Activated naive CD4-positive, alpha-beta T cell treated with anti-CD3 and anti-CD28 coated beads, Interleukin-2, amount 10 ng/mL, durations not matched to agents 7 days and 5 days (primary cell): Measurements from ENCODE around the gene CCDC107.

ENCODE experiments used
- CTCF ChIA-PET: fragments of 350-600 bp; sonication (Branson Sonifier 250); formaldehyde crosslinking; loops from one replicate; lab custom pipeline; 2021; ENCODE audit warnings: antibody characterized with exemption; lab: Charles Lee
- DNase-seq: peaks from one replicate; pipeline ENCODE4 v3.0.0-alpha.2; 2020
- H3K27ac Mint-ChIP-seq: one replicate; pipeline ENCODE4 v1.8.0; 2021; ENCODE audit warnings: mild to moderate bottlenecking, moderate library complexity, mixed read lengths
- H3K27me3 Mint-ChIP-seq: one replicate; pipeline ENCODE4 v1.8.0; 2021; ENCODE audit warnings: mild to moderate bottlenecking, mixed read lengths
- H3K36me3 Mint-ChIP-seq: one replicate; pipeline ENCODE4 v1.8.0; 2021; ENCODE audit warnings: mixed read lengths
- H3K4me1 Mint-ChIP-seq: one replicate; pipeline ENCODE4 v1.8.0; 2021; ENCODE audit warnings: mixed read lengths
- H3K4me3 Mint-ChIP-seq: one replicate; pipeline ENCODE4 v1.8.0; 2021; ENCODE audit warnings: mild to moderate bottlenecking, moderate library complexity, mixed read lengths
- H3K9me3 Mint-ChIP-seq: one replicate; pipeline ENCODE4 v1.8.0; 2021; ENCODE audit warnings: mixed read lengths

Gene CCDC107

GRCh38 chr9:35674025-35674361, 15.9 kb downstream of the CCDC107 start:
- no peak overlapping the region for H3K4me3 Mint-ChIP-seq
- DNase-seq, result no peak
- peaks cover 14% of the 10 kb centered on the region for H3K4me1 Mint-ChIP-seq
- no peaks in the 10 kb centered on the region for H3K9me3 Mint-ChIP-seq
- H3K27me3 Mint-ChIP-seq, result peaks cover 65% of the 10 kb centered on the region
- CTCF ChIA-PET, result interaction anchor here (1.8 kb wide), 1 partner anchor 18 kb away, joined by 6 read pairs; no protein-coding TSS in a partner anchor
- H3K27ac Mint-ChIP-seq, result no peak overlapping the region
- no peaks in the 10 kb centered on the region for H3K36me3 Mint-ChIP-seq

- DNase-seq, result no peak
- Mint-ChIP-seq H3K4me3 (no peak overlapping the region), H3K36me3 (no peaks in the 10 kb centered on the region), H3K27me3 (peaks cover 75% of the 10 kb centered on the region), H3K27ac (no peak overlapping the region), H3K9me3 (no peaks in the 10 kb centered on the region), H3K4me1 (peaks cover 14% of the 10 kb centered on the region)
- CTCF ChIA-PET, result interaction anchor here (1.3 to 3.6 kb wide), 2 partner anchors 8 to 21 kb away, joined by 3 to 19 read pairs; no protein-coding TSS in a partner anchor
Observed at GRCh38 chr9:35675204-35675603, 17.1 kb downstream of the CCDC107 start.

- Mint-ChIP-seq H3K4me1 (peaks cover 14% of the 10 kb centered on the region), H3K9me3 (no peaks in the 10 kb centered on the region), H3K27me3 (peaks cover 81% of the 10 kb centered on the region), H3K27ac (no peak overlapping the region), H3K4me3 (no peak overlapping the region), H3K36me3 (no peaks in the 10 kb centered on the region)
- CTCF ChIA-PET, result interaction anchor here (0.7 to 3.6 kb wide), 3 partner anchors 8 to 20 kb away, joined by 3 to 19 read pairs (median 3); partner anchors contain the start of gene ARHGEF39
- DNase-seq, result peak; percentile 47
Observed at GRCh38 chr9:35675732-35676392, 17.8 kb downstream of the CCDC107 start.

- no peak overlapping the region for H3K4me3 Mint-ChIP-seq
- no peaks in the 10 kb centered on the region for H3K36me3 Mint-ChIP-seq
- H3K27me3 Mint-ChIP-seq, result peaks cover 82% of the 10 kb centered on the region
- no peak for DNase-seq
- H3K9me3 Mint-ChIP-seq, result no peaks in the 10 kb centered on the region
- peaks cover 14% of the 10 kb centered on the region for H3K4me1 Mint-ChIP-seq
- CTCF ChIA-PET, result interaction anchor here (1.7 kb wide), 1 partner anchor 17 kb away, joined by 5 read pairs; no protein-coding TSS in a partner anchor
- no peak overlapping the region for H3K27ac Mint-ChIP-seq
Observed at GRCh38 chr9:35679091-35679490, 21.0 kb downstream of the CCDC107 start.

GRCh38 chr9:35679766-35680330, 21.8 kb downstream of the CCDC107 start:
- Mint-ChIP-seq H3K9me3 (no peaks in the 10 kb centered on the region), H3K27me3 (peaks cover 74% of the 10 kb centered on the region), H3K4me3 (no peak overlapping the region), H3K4me1 (peaks cover 9% of the 10 kb centered on the region), H3K27ac (no peak overlapping the region), H3K36me3 (no peaks in the 10 kb centered on the region)
- CTCF ChIA-PET, result interaction anchor here (0.7 to 1.7 kb wide), 2 partner anchors 17 to 107 kb away, joined by 3 to 5 read pairs; no protein-coding TSS in a partner anchor
- DNase-seq, result no peak

- peaks cover 67% of the 10 kb centered on the region for H3K27me3 Mint-ChIP-seq
- no peak overlapping the region for H3K27ac Mint-ChIP-seq
- no peaks in the 10 kb centered on the region for H3K36me3 Mint-ChIP-seq
- CTCF ChIA-PET, result interaction anchor here (0.7 to 1.7 kb wide), 2 partner anchors 16 to 108 kb away, joined by 3 to 5 read pairs; no protein-coding TSS in a partner anchor
- H3K9me3 Mint-ChIP-seq, result no peaks in the 10 kb centered on the region
- H3K4me3 Mint-ChIP-seq, result no peak overlapping the region
- no peak for DNase-seq
- H3K4me1 Mint-ChIP-seq, result peaks cover 6% of the 10 kb centered on the region
Observed at GRCh38 chr9:35680331-35681105, 22.4 kb downstream of the CCDC107 start.

- no peak for DNase-seq
- CTCF ChIA-PET, result no interaction called here
Observed at GRCh38 chr9:35681341-35682002, 23.4 kb downstream of the CCDC107 start.

GRCh38 chr9:35682051-35682450, 24.0 kb downstream of the CCDC107 start:
- Mint-ChIP-seq H3K36me3 (no peaks in the 10 kb centered on the region), H3K9me3 (no peaks in the 10 kb centered on the region), H3K4me3 (no peak overlapping the region), H3K27ac (no peak overlapping the region), H3K4me1 (no peaks in the 10 kb centered on the region), H3K27me3 (peaks cover 52% of the 10 kb centered on the region)
- CTCF ChIA-PET, result interaction anchor here (4.9 kb wide), 1 partner anchor 14 kb away, joined by 49 read pairs; no protein-coding TSS in a partner anchor
- DNase-seq, result no peak

More at GRCh38 chr9:35681341-35682002, 23.4 kb downstream of the CCDC107 start:
- Mint-ChIP-seq H3K27me3 (peaks cover 58% of the 10 kb centered on the region), H3K27ac (no peak overlapping the region), H3K36me3 (no peaks in the 10 kb centered on the region), H3K9me3 (no peaks in the 10 kb centered on the region), H3K4me3 (no peak overlapping the region), H3K4me1 (peaks cover 3% of the 10 kb centered on the region)

GRCh38 chr9:35682520-35683315, 24.6 kb downstream of the CCDC107 start:
- Mint-ChIP-seq H3K36me3 (no peaks in the 10 kb centered on the region), H3K4me1 (peaks cover 2% of the 10 kb centered on the region), H3K27me3 (peaks cover 50% of the 10 kb centered on the region), H3K4me3 (no peak overlapping the region), H3K9me3 (no peaks in the 10 kb centered on the region), H3K27ac (no peak overlapping the region)
- CTCF ChIA-PET, result interaction anchor here (4.9 kb wide), 1 partner anchor 14 kb away, joined by 49 read pairs; no protein-coding TSS in a partner anchor
- DNase-seq, result no peak

GRCh38 chr9:35683323-35683722, 25.2 kb downstream of the CCDC107 start:
- no peaks in the 10 kb centered on the region for H3K9me3 Mint-ChIP-seq
- H3K4me1 Mint-ChIP-seq, result peaks cover 2% of the 10 kb centered on the region
- no peak for DNase-seq
- peaks cover 44% of the 10 kb centered on the region for H3K27me3 Mint-ChIP-seq
- no peaks in the 10 kb centered on the region for H3K36me3 Mint-ChIP-seq
- CTCF ChIA-PET, result interaction anchor here (0.8 to 4.9 kb wide), 4 partner anchors 8 to 72 kb away, joined by 3 to 49 read pairs (median 3); no protein-coding TSS in a partner anchor
- H3K4me3 Mint-ChIP-seq, result no peak overlapping the region
- H3K27ac Mint-ChIP-seq, result no peak overlapping the region

GRCh38 chr9:35684921-35685320, 26.8 kb downstream of the CCDC107 start:
- Mint-ChIP-seq H3K27ac (no peak overlapping the region), H3K4me3 (no peak overlapping the region), H3K36me3 (no peaks in the 10 kb centered on the region), H3K27me3 (peaks cover 39% of the 10 kb centered on the region), H3K9me3 (no peaks in the 10 kb centered on the region), H3K4me1 (peaks cover 10% of the 10 kb centered on the region)
- DNase-seq, result no peak
- CTCF ChIA-PET, result interaction anchor here (0.9 to 4.9 kb wide), 3 partner anchors 12 to 72 kb away, joined by 3 to 49 read pairs (median 3); no protein-coding TSS in a partner anchor

GRCh38 chr9:35685506-35685905, 27.4 kb downstream of the CCDC107 start:
- Mint-ChIP-seq H3K36me3 (no peaks in the 10 kb centered on the region), H3K27ac (no peak overlapping the region), H3K27me3 (peaks cover 33% of the 10 kb centered on the region), H3K4me1 (peaks cover 12% of the 10 kb centered on the region), H3K4me3 (no peak overlapping the region), H3K9me3 (no peaks in the 10 kb centered on the region)
- CTCF ChIA-PET, result interaction anchor here (4.9 kb wide), 1 partner anchor 11 kb away, joined by 49 read pairs; no protein-coding TSS in a partner anchor
- no peak for DNase-seq
